ENCODE measurements around the gene SMYD3.

GRCh38 chr1:246255773-246256172, 251.3 kb downstream of the SMYD3 start:
- TF ChIP-seq CTCF (IDR thresholded peaks at IDR 0.05) (no peak), POLR2A (IDR thresholded peaks at IDR 0.05) (no peak)
